ENCODE results near the gene HTR7.
"Not testable (repeated sequence)": the region's sequence is repeated elsewhere in the genome, so short reads cannot be mapped to it uniquely, and the experiment has no call there.

The HTR7 gene

GRCh38 chr10:90856964-90857634 lies 740 bp downstream of the HTR7 start:
- DNase-seq: no peak

- DNase-seq: no peak
These were observed 1.6 kb downstream of the HTR7 start for GRCh38 chr10:90856261-90856660.

- no peak for DNase-seq
These were observed 2.7 kb downstream of the HTR7 start for GRCh38 chr10:90855126-90855525.

GRCh38 chr10:90849956-90850749 lies 7.7 kb downstream of the HTR7 start:
- no peak for DNase-seq

- peak; percentile 8 for DNase-seq
These were observed 10.4 kb downstream of the HTR7 start for GRCh38 chr10:90847436-90847835.

- no peak for DNase-seq
These were observed 11.1 kb downstream of the HTR7 start for GRCh38 chr10:90846746-90847145.

- no peak for DNase-seq
These were observed 12.1 kb downstream of the HTR7 start for GRCh38 chr10:90845726-90846125.

- DNase-seq: no peak
These were observed 15.1 kb downstream of the HTR7 start for GRCh38 chr10:90842725-90843124.

- no peak for DNase-seq
These were observed 20.4 kb downstream of the HTR7 start for GRCh38 chr10:90837486-90837885.

GRCh38 chr10:90834326-90834725 lies 23.5 kb downstream of the HTR7 start:
- no peak for DNase-seq

GRCh38 chr10:90832111-90832510 lies 25.7 kb downstream of the HTR7 start:
- DNase-seq: no peak

GRCh38 chr10:90822508-90822907 lies 35.3 kb downstream of the HTR7 start:
- no peak for DNase-seq

GRCh38 chr10:90821864-90822263 lies 36.0 kb downstream of the HTR7 start:
- not testable (repeated sequence) for DNase-seq

GRCh38 chr10:90819911-90820310 lies 37.9 kb downstream of the HTR7 start:
- no peak for DNase-seq

- no peak for DNase-seq
These were observed 39.1 kb downstream of the HTR7 start for GRCh38 chr10:90818736-90819135.

GRCh38 chr10:90817128-90817889 lies 40.5 kb downstream of the HTR7 start:
- DNase-seq: peak; percentile 11

- no peak for DNase-seq
These were observed 41.4 kb downstream of the HTR7 start for GRCh38 chr10:90816466-90816865.

- DNase-seq: no peak
These were observed 44.1 kb downstream of the HTR7 start for GRCh38 chr10:90813594-90814365.

GRCh38 chr10:90807106-90807505 lies 50.7 kb downstream of the HTR7 start:
- not testable (repeated sequence) for DNase-seq

GRCh38 chr10:90806677-90807076 lies 51.2 kb downstream of the HTR7 start:
- no peak for DNase-seq

- no peak for DNase-seq
These were observed 52.6 kb downstream of the HTR7 start for GRCh38 chr10:90805206-90805605.

- no peak for DNase-seq
These were observed 53.5 kb downstream of the HTR7 start for GRCh38 chr10:90804354-90804753.

GRCh38 chr10:90801608-90802007 lies 56.2 kb downstream of the HTR7 start:
- DNase-seq: no peak
